ENCODE results near the gene AOPEP.

AOPEP gene

DNA sequence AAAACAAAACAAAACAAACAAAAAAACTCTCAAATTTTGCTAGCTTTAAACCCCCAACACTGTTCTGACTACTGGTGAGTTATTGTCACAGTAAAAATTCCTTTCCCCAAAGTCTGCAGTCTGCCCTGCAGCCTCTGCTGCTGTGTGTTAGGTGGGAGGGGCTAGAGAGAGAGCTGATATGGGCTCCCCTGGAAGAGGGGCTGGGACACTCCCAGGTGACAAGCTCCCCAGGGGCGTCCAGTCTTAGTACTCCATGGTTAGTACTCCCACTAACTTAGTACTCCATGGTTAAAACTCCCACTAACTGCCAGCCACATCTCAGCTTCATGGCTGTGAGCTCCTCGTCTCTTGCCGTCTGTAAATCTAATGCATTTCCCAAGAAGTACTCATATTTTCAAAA, 399.2 kb downstream of the AOPEP start:
- no peak for ATAC-seq
- Mint-ChIP-seq H3K36me3 (peaks cover 14% of the 10 kb centered on the region), H3K27ac (no peak overlapping the region), H3K4me1 (no peaks in the 10 kb centered on the region), H3K9me3 (no peaks in the 10 kb centered on the region), H3K4me3 (no peak overlapping the region), H3K27me3 (no peaks in the 10 kb centered on the region)

- no peak for ATAC-seq
- Mint-ChIP-seq H3K27ac (no peak overlapping the region), H3K4me1 (peaks cover 6% of the 10 kb centered on the region), H3K4me3 (no peak overlapping the region), H3K36me3 (peaks cover 14% of the 10 kb centered on the region), H3K27me3 (no peaks in the 10 kb centered on the region), H3K9me3 (no peaks in the 10 kb centered on the region)
Measured at GRCh38 chr9:95126739-95127138, 400.2 kb downstream of the AOPEP start.

DNA sequence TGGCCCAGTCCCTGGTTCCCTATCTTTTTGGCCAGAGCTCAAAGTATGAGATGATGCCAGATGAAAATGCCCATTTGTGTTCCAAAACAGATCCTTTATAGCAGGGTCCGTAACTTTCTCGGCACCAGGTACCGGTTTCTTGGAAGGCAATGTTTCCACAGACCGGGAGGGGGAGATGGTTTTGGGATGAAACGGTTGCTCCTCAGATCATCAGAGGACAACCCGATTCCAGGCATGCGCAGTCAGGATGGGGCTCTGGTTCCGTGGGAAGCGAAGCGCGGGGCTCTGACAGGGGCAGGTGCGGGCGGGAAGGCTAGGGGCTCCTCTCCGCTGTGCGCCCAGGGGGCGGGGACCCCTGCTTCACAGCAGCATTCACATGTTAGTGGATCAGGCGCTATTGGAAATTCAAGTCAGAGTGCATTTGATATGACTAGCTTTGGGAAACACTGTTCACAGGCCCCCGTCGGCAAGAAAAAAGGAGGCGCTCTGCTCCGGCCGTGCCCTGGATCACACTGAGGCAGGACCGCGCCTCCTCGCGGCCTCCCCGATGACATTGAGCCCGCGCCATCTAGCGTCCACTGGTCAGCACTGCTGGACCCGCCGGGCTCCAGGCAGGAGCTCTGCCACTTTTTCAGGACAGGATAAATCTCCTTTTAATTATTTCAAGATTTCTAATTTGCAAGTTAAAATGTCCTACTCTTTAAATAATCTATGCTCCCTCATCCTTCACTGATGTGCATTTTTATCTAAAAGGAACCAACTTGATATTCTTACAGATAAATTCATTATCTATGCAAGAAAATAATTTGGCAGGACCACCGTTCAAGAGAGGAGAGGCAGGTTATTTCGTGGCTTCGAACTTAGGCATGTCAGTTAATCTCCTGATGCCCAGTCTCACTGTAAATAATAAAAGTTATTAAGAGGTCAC, 401.0 kb downstream of the AOPEP start:
- Mint-ChIP-seq H3K27ac (no peak overlapping the region), H3K27me3 (no peaks in the 10 kb centered on the region), H3K9me3 (no peaks in the 10 kb centered on the region), H3K4me1 (peaks cover 6% of the 10 kb centered on the region), H3K36me3 (peaks cover 9% of the 10 kb centered on the region), H3K4me3 (no peak overlapping the region)
- ATAC-seq, result peak; percentile 81

DNA sequence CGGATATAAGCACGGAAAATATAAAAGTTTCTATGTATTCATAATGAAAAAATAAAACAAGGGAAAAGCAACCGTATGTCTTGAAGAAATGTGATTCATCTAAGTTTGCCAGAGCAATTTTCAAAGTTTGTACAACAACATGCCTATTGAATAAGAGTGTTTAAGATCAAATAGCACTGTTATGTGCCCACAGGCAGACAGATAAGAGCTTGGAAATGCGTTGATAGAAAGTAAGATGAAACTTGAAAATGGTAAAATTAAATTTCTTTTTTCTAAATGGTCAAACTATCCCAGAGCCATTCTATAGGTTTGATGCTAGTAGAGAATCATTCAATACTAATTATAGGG, 401.7 kb downstream of the AOPEP start:
- Mint-ChIP-seq H3K9me3 (no peaks in the 10 kb centered on the region), H3K27ac (no peak overlapping the region), H3K4me3 (no peak overlapping the region), H3K27me3 (no peaks in the 10 kb centered on the region), H3K36me3 (peaks cover 7% of the 10 kb centered on the region), H3K4me1 (peaks cover 6% of the 10 kb centered on the region)
- ATAC-seq, result no peak

- H3K27ac Mint-ChIP-seq, result no peak overlapping the region
- peaks cover 2% of the 10 kb centered on the region for H3K36me3 Mint-ChIP-seq
- H3K4me3 Mint-ChIP-seq, result no peak overlapping the region
- H3K27me3 Mint-ChIP-seq, result no peaks in the 10 kb centered on the region
- ATAC-seq, result no peak
- H3K4me1 Mint-ChIP-seq, result peaks cover 6% of the 10 kb centered on the region
- H3K9me3 Mint-ChIP-seq, result no peaks in the 10 kb centered on the region
Measured at GRCh38 chr9:95129476-95130291, 403.2 kb downstream of the AOPEP start.

DNA sequence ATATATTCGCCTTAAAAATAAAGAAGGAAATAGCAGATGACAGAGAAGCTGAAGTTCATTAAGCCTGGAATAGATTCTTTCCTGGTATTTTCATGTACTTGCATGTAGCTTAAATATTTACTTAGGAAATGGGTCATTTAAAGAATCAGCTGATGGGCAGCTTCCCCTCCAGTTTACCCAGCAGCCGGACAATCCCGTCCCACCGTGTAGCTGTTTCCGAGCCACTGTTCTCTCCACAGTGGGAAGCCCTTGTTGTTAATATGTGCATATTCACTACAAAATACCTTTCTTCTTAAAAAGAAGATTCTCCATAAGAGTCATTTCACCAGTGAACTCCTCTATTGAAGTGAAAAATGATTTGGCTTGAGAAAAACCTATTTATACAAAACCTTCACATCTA, 404.0 kb downstream of the AOPEP start:
- Mint-ChIP-seq H3K4me3 (no peak overlapping the region), H3K9me3 (no peaks in the 10 kb centered on the region), H3K27me3 (no peaks in the 10 kb centered on the region), H3K4me1 (peaks cover 6% of the 10 kb centered on the region), H3K27ac (no peak overlapping the region), H3K36me3 (peaks cover 9% of the 10 kb centered on the region)
- no peak for ATAC-seq

GRCh38 chr9:95131023-95131943, 404.8 kb downstream of the AOPEP start:
- Mint-ChIP-seq H3K36me3 (peaks cover 9% of the 10 kb centered on the region), H3K4me3 (no peak overlapping the region), H3K27me3 (no peaks in the 10 kb centered on the region), H3K4me1 (peaks cover 6% of the 10 kb centered on the region), H3K27ac (no peak overlapping the region), H3K9me3 (no peaks in the 10 kb centered on the region)
- no peak for ATAC-seq

DNA sequence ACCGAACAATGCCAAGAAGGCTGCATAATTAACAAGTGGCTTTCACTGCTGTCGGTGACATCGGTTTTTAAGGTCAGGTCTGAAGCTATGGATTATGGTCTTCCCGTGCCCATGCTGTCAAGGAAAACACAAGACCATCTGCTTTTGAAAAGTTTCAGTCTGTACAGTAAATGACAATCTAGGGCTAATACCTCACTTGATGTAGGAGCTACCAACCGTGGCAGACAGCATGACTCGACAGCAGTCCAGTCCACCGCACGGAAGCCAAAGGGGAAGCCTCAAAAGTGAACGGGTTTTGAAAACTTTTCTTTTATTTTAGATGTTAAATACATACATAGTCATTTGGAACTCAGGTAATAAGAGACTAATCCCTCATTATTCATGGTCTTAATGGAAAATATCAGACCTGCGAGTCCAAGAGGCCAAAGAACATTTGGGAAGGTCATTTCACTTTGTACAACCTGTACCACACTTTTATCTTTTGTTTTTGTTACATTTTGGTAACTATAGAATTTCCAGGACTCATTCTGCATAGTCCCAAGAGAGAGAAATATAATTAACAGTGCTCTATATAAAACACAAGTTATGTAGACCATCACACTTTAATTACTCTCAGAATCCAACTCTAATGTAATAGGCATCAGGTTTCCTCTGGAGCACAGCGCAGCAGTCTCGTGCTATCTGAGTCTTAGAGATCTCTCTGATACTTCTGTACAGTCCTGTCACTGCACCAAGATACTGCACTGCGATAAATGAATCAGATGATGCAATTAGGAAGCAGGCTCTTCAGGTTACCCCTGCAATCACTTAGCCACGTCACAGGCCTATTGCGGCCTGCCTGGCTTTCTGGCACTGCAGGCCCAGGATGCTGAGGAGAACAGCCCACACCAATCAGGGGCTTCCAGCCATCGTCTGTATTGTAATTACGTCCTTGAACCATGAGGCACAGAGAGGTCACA, 406.1 kb downstream of the AOPEP start:
- Mint-ChIP-seq H3K36me3 (peaks cover 14% of the 10 kb centered on the region), H3K27me3 (no peaks in the 10 kb centered on the region), H3K4me1 (peaks cover 6% of the 10 kb centered on the region), H3K4me3 (no peak overlapping the region), H3K27ac (no peak overlapping the region), H3K9me3 (no peaks in the 10 kb centered on the region)
- no peak for ATAC-seq

- no peak for ATAC-seq
- no peak overlapping the region for H3K27ac Mint-ChIP-seq
- H3K4me3 Mint-ChIP-seq, result no peak overlapping the region
- H3K36me3 Mint-ChIP-seq, result peaks cover 16% of the 10 kb centered on the region
- H3K27me3 Mint-ChIP-seq, result no peaks in the 10 kb centered on the region
- H3K4me1 Mint-ChIP-seq, result peaks cover 6% of the 10 kb centered on the region
- H3K9me3 Mint-ChIP-seq, result no peaks in the 10 kb centered on the region
Measured at GRCh38 chr9:95133325-95133705, 406.8 kb downstream of the AOPEP start.

DNA sequence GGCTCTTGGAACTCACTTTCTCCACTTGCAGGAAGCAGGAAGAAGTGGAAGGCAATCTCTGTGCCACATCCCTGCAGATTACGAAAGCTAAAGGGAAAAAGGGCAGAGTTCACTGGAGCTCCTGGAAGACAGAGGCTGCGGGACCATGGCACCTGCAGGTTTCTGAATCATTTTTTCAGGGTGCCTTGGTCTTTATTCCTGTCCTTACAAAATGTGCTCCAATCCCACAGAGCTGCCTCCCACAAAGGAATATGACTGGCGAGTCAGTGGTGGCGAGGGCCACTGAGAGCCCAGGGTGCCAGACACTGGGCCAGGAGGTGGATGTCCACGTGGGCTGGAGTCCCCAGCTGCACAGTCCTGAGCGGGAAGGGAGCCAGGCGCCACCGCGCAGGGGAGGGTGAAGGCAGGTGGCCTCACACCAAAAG, 408.0 kb downstream of the AOPEP start:
- peaks cover 16% of the 10 kb centered on the region for H3K36me3 Mint-ChIP-seq

DNA sequence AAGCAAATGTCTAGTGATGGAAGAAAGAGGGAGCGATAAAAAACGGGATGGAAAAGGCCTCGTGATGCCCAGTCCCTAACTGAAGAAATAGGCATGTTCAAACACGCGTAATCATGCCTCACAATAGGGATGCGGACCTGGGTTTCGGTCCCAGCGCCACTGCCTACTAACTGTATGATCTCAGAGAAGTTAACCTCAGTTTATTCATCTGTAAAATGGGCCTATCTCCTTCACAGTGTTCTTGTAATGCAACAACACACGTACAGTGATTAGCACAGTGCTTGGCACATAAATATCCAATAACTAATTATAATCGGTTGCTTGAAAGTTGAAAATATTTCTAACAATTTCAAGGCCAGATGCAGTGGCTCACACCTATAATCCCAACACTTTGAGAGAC, 409.3 kb downstream of the AOPEP start:
- no peak for ATAC-seq
- no peak overlapping the region for H3K27ac Mint-ChIP-seq
- peaks cover 16% of the 10 kb centered on the region for H3K36me3 Mint-ChIP-seq
- H3K27me3 Mint-ChIP-seq, result no peaks in the 10 kb centered on the region
- no peak overlapping the region for H3K4me3 Mint-ChIP-seq
- peaks cover 6% of the 10 kb centered on the region for H3K4me1 Mint-ChIP-seq
- H3K9me3 Mint-ChIP-seq, result no peaks in the 10 kb centered on the region

More for the DNA sequence above, 408.0 kb downstream of the AOPEP start:
- Mint-ChIP-seq H3K9me3 (no peaks in the 10 kb centered on the region), H3K27ac (no peak overlapping the region), H3K4me1 (peaks cover 6% of the 10 kb centered on the region), H3K4me3 (no peak overlapping the region), H3K27me3 (no peaks in the 10 kb centered on the region)
- ATAC-seq, result no peak
